ENCODE measurements around the gene SBF1.
"Not testable (repeated sequence)": the region's sequence is repeated elsewhere in the genome, so short reads cannot be mapped to it uniquely, and the experiment has no call there.

Gene SBF1

DNA sequence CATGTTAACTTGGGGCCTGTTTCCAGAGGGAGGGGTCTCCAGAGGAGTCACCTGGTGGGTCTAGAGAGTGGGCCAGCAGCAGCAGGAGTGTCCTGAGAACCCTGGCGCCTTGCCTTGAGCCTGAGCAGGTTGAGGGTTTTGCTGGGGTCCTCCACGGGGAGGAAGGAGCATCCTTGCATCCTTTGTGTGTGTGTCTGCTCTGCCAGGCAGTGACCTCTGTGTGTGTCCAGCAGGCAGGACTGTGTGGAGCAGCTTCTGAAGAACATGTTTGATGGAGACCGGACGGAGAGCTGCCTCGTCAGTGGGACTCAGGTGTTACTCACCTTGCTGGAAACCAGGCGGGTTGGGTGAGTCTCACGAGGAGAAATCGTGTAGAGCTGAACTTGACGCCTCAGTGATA, 55.7 kb downstream of the SBF1 start:
- Histone ChIP-seq H3K4me3 (no peak overlapping the region), H3K9me3 (no peaks in the 10 kb centered on the region), H3K27me3 (ENCODE audit: low read depth) (no peaks in the 10 kb centered on the region), H3K4me1 (no peaks in the 10 kb centered on the region), H3K36me3 (replicated peaks) (peaks cover 90% of the 10 kb centered on the region)
- DNase-seq (ENCODE audit: low spot score in 2 of 2): no peak
- in situ Hi-C loops (cut with MboI; ENCODE audit: low sequenced_read_pairs): no loop called here

GRCh38 chr22:50418624-50419023, 56.2 kb downstream of the SBF1 start:
- H3K4me1 ChIP-seq: no peaks in the 10 kb centered on the region
- H3K27me3 ChIP-seq (ENCODE audit: low read depth): no peaks in the 10 kb centered on the region
- no peak for DNase-seq (ENCODE audit: low spot score in 2 of 2)
- no peak overlapping the region for H3K4me3 ChIP-seq
- H3K36me3 ChIP-seq (replicated peaks): peaks cover 88% of the 10 kb centered on the region
- in situ Hi-C loops (cut with MboI; ENCODE audit: low sequenced_read_pairs): no loop called here
- H3K9me3 ChIP-seq: no peaks in the 10 kb centered on the region

DNA sequence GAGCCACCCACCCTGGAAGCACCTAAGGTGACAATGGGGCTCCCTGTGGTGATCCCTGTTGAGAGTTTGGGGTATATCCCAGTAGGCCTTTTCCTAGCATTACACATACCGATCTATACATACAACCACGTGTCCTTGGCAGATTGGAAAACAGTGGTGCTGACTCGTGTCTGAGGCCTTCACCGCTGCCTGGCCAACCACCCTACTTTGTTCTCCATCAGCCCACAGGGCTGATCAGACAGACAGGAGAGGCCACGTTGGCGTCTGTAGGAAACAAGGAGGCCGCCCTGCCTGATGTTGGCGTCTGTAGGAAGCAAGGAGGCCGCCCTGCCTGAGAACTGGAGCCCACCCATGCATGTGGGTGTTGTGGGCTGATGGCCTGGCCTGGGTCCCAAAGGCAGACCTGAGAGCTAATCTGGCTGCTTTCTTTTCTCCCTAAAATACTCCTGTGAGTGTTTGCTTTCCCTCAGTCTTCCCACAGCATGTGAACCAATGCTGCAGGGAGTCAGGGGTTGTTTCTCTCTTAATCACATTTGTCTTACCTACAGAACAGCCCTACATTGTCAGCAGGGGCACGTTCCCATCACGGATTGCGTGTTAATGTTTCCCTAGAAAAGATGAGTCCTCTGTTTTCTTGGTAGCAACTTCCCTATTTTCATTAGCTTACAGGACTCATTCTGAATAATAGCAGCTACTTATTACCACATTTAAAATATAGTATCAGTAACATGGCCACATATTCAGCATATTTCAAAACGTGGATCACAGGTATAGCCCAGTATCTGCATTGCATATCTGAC, 57.2 kb downstream of the SBF1 start:
- peaks cover 79% of the 10 kb centered on the region for H3K36me3 ChIP-seq (replicated peaks)
- in situ Hi-C loops (cut with MboI; ENCODE audit: low sequenced_read_pairs): no loop called here
- no peak for DNase-seq (ENCODE audit: low spot score in 2 of 2)

GRCh38 chr22:50416996-50417395, 57.8 kb downstream of the SBF1 start:
- DNase-seq (ENCODE audit: low spot score in 2 of 2): no peak
- in situ Hi-C loops (cut with MboI; ENCODE audit: low sequenced_read_pairs): no loop called here
- Histone ChIP-seq H3K9me3 (no peaks in the 10 kb centered on the region), H3K36me3 (replicated peaks) (peaks cover 73% of the 10 kb centered on the region), H3K27me3 (ENCODE audit: low read depth) (no peaks in the 10 kb centered on the region), H3K4me1 (no peaks in the 10 kb centered on the region), H3K4me3 (no peak overlapping the region)

More for the DNA sequence above, 57.2 kb downstream of the SBF1 start:
- H3K27me3 ChIP-seq (ENCODE audit: low read depth): no peaks in the 10 kb centered on the region
- no peaks in the 10 kb centered on the region for H3K9me3 ChIP-seq
- H3K4me1 ChIP-seq: no peaks in the 10 kb centered on the region
- H3K4me3 ChIP-seq: no peak overlapping the region

DNA sequence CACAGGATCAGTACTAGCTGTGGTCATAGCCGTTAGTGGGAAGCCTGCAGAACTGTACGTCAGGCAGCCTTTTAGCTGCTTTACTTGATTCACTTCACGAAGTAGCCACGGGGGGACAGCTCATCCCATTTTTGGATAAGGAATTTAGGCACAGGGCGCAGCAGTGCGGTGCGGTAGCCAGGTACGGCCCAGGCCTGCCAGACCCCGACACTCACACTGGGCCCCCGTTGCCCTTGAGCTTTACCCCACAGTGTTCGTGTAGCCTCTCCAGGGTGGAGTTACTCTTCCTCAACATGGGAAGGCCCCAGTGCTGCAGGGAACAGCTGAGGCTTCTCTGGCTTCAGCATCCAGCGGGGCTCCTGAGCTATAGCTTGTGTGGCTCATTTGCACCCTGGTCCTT, 59.4 kb downstream of the SBF1 start:
- in situ Hi-C loops (cut with MboI; ENCODE audit: low sequenced_read_pairs): no loop called here
- H3K27me3 ChIP-seq (ENCODE audit: low read depth): no peaks in the 10 kb centered on the region
- no peaks in the 10 kb centered on the region for H3K9me3 ChIP-seq
- H3K36me3 ChIP-seq (replicated peaks): peaks cover 57% of the 10 kb centered on the region
- DNase-seq (ENCODE audit: low spot score in 2 of 2): no peak
- H3K4me1 ChIP-seq: no peaks in the 10 kb centered on the region
- no peak overlapping the region for H3K4me3 ChIP-seq

- H3K36me3 ChIP-seq (replicated peaks): peaks cover 50% of the 10 kb centered on the region
- no peak overlapping the region for H3K4me3 ChIP-seq
- in situ Hi-C loops (cut with MboI; ENCODE audit: low sequenced_read_pairs): no loop called here
- H3K9me3 ChIP-seq: no peaks in the 10 kb centered on the region
- H3K27me3 ChIP-seq (ENCODE audit: low read depth): no peaks in the 10 kb centered on the region
- DNase-seq (ENCODE audit: low spot score in 2 of 2): no peak
- no peaks in the 10 kb centered on the region for H3K4me1 ChIP-seq
Measured at GRCh38 chr22:50414476-50415248, 60.2 kb downstream of the SBF1 start.

- H3K27me3 ChIP-seq (ENCODE audit: low read depth); DNase-seq (ENCODE audit: low spot score in 2 of 2); H3K4me3 ChIP-seq; H3K4me1 ChIP-seq; in situ Hi-C loops (cut with MboI; ENCODE audit: low sequenced_read_pairs); H3K9me3 ChIP-seq: not testable (repeated sequence)
- peaks cover 12% of the 10 kb centered on the region for H3K36me3 ChIP-seq (replicated peaks)
Measured at GRCh38 chr22:50408954-50409353, 65.9 kb downstream of the SBF1 start.

- peaks cover 12% of the 10 kb centered on the region for H3K36me3 ChIP-seq (replicated peaks)
- DNase-seq (ENCODE audit: low spot score in 2 of 2): no peak
- no peak overlapping the region for H3K4me3 ChIP-seq
- H3K9me3 ChIP-seq: no peaks in the 10 kb centered on the region
- no peaks in the 10 kb centered on the region for H3K4me1 ChIP-seq
- H3K27me3 ChIP-seq (ENCODE audit: low read depth): no peaks in the 10 kb centered on the region
- in situ Hi-C loops (cut with MboI; ENCODE audit: low sequenced_read_pairs): no loop called here
Measured at GRCh38 chr22:50408311-50408710, 66.5 kb downstream of the SBF1 start.

- Histone ChIP-seq H3K27me3 (ENCODE audit: low read depth) (no peaks in the 10 kb centered on the region), H3K4me3 (no peak overlapping the region), H3K36me3 (replicated peaks) (peaks cover 12% of the 10 kb centered on the region), H3K9me3 (no peaks in the 10 kb centered on the region), H3K4me1 (no peaks in the 10 kb centered on the region)
- no peak for DNase-seq (ENCODE audit: low spot score in 2 of 2)
- in situ Hi-C loops (cut with MboI; ENCODE audit: low sequenced_read_pairs): no loop called here
Measured at GRCh38 chr22:50406416-50407170, 68.2 kb downstream of the SBF1 start.

- in situ Hi-C loops (cut with MboI; ENCODE audit: low sequenced_read_pairs): no loop called here
- Histone ChIP-seq H3K9me3 (no peaks in the 10 kb centered on the region), H3K27me3 (ENCODE audit: low read depth) (no peaks in the 10 kb centered on the region), H3K36me3 (replicated peaks) (peaks cover 17% of the 10 kb centered on the region), H3K4me1 (no peaks in the 10 kb centered on the region), H3K4me3 (no peak overlapping the region)
- DNase-seq (ENCODE audit: low spot score in 2 of 2): no peak
Measured at GRCh38 chr22:50403701-50404101, 71.1 kb downstream of the SBF1 start.

GRCh38 chr22:50401907-50402306, 72.9 kb downstream of the SBF1 start:
- in situ Hi-C loops (cut with MboI; ENCODE audit: low sequenced_read_pairs): no loop called here
- no peaks in the 10 kb centered on the region for H3K9me3 ChIP-seq
- H3K4me3 ChIP-seq: no peak overlapping the region
- no peak for DNase-seq (ENCODE audit: low spot score in 2 of 2)
- H3K4me1 ChIP-seq: no peaks in the 10 kb centered on the region
- H3K36me3 ChIP-seq (replicated peaks): peaks cover 13% of the 10 kb centered on the region
- H3K27me3 ChIP-seq (ENCODE audit: low read depth): no peaks in the 10 kb centered on the region

- Histone ChIP-seq H3K4me3 (no peak overlapping the region), H3K9me3 (no peaks in the 10 kb centered on the region), H3K4me1 (no peaks in the 10 kb centered on the region), H3K36me3 (replicated peaks) (peaks cover 14% of the 10 kb centered on the region), H3K27me3 (ENCODE audit: low read depth) (no peaks in the 10 kb centered on the region)
- no peak for DNase-seq (ENCODE audit: low spot score in 2 of 2)
- in situ Hi-C loops (cut with MboI; ENCODE audit: low sequenced_read_pairs): no loop called here
Measured at GRCh38 chr22:50400931-50401330, 73.9 kb downstream of the SBF1 start.

GRCh38 chr22:50400406-50400805, 74.4 kb downstream of the SBF1 start:
- in situ Hi-C loops (cut with MboI; ENCODE audit: low sequenced_read_pairs): no loop called here
- Histone ChIP-seq H3K4me1 (no peaks in the 10 kb centered on the region), H3K9me3 (no peaks in the 10 kb centered on the region), H3K4me3 (no peak overlapping the region), H3K36me3 (replicated peaks) (peaks cover 14% of the 10 kb centered on the region), H3K27me3 (ENCODE audit: low read depth) (no peaks in the 10 kb centered on the region)
- DNase-seq (ENCODE audit: low spot score in 2 of 2): no peak
